GM21447 (cell line): ENCODE data around the gene RHEX.
"Not testable (repeated sequence)": the region's sequence is repeated elsewhere in the genome, so short reads cannot be mapped to it uniquely, and the experiment has no call there.

ENCODE experiments used
- ATAC-seq: cut with Tn5 transposase; IDR thresholded peaks from one replicate; pipeline ENCODE4 v1.9.1; 2021; ENCODE audit not compliant: unreplicated experiment

RHEX gene

GRCh38 chr1:206058289-206058926 is 5.4 kb downstream of the RHEX start:
- not testable (repeated sequence) for ATAC-seq

GRCh38 chr1:206058927-206059292 is 5.9 kb downstream of the RHEX start:
- ATAC-seq = no peak

GRCh38 chr1:206059355-206059915 is 6.5 kb downstream of the RHEX start:
- ATAC-seq = no peak

GRCh38 chr1:206060844-206061243 is 7.9 kb downstream of the RHEX start:
- ATAC-seq = no peak

GRCh38 chr1:206062464-206062863 is 9.5 kb downstream of the RHEX start:
- no peak for ATAC-seq

GRCh38 chr1:206064001-206064400 is 11.0 kb downstream of the RHEX start:
- not testable (repeated sequence) for ATAC-seq

- ATAC-seq = not testable (repeated sequence)
Measured at GRCh38 chr1:206064501-206064900, 11.5 kb downstream of the RHEX start.

GRCh38 chr1:206065547-206066145 is 12.7 kb downstream of the RHEX start:
- no peak for ATAC-seq

- peak; percentile 85 for ATAC-seq
Measured at GRCh38 chr1:206066479-206067171, 13.7 kb downstream of the RHEX start.

GRCh38 chr1:206067486-206068227 is 14.7 kb downstream of the RHEX start:
- ATAC-seq = no peak

- no peak for ATAC-seq
Measured at GRCh38 chr1:206068314-206068713, 15.3 kb downstream of the RHEX start.

- ATAC-seq = no peak
Measured at GRCh38 chr1:206070627-206071304, 17.8 kb downstream of the RHEX start.

GRCh38 chr1:206074839-206075238 is 21.9 kb downstream of the RHEX start:
- no peak for ATAC-seq

GRCh38 chr1:206075786-206076755 is 23.1 kb downstream of the RHEX start:
- ATAC-seq = no peak

- no peak for ATAC-seq
Measured at GRCh38 chr1:206079135-206079534, 26.2 kb downstream of the RHEX start.

GRCh38 chr1:206080026-206080820 is 27.2 kb downstream of the RHEX start:
- no peak for ATAC-seq

GRCh38 chr1:206081856-206082255 is 28.9 kb downstream of the RHEX start:
- ATAC-seq = no peak

GRCh38 chr1:206082831-206083695 is 30.1 kb downstream of the RHEX start:
- no peak for ATAC-seq
